Esophagus muscularis mucosa (tissue), 4 donors: ENCODE measurements around the gene PDS5B. TPM values are rescaled to one million over a fixed set of nuclear protein-coding genes. Genes with fewer than 3 reads are reported as not detected.

Experiments
- DNase-seq: peaks from one replicate; pipeline ENCODE4 v3.0.0-alpha.2; 2017; ENCODE audit errors: extremely low spot score
- H3K27ac ChIP-seq, 4 donors: fragments of 200-600 bp; sonication (generic); replicated peaks in 1 of 4; 1 replicate in 3 of 4; 2 replicates in 1 of 4; pipeline ENCODE4 v1.5.1; 2016 to 2019; ENCODE audit warnings: mild to moderate bottlenecking in 1 of 4
- H3K27me3 ChIP-seq, 4 donors: fragments of 200-600 bp; sonication (generic); one replicate each; pipeline versions ENCODE4 v1.5.1 to v1.6.0; 2016 to 2019
- H3K36me3 ChIP-seq, 4 donors: fragments of 200-600 bp; sonication (generic); one replicate each; pipeline ENCODE4 v1.5.1; 2016 to 2019
- H3K4me1 ChIP-seq, 4 donors: fragments of 200-600 bp; sonication (generic); one replicate each; pipeline ENCODE4 v1.5.1; 2016 to 2019
- H3K4me3 ChIP-seq, 4 donors: fragments of 200-600 bp; sonication (generic); 1 replicate in 2 of 4; 2 replicates in 2 of 4; pipeline ENCODE4 v1.5.1; 2016 to 2019; ENCODE audit warnings: mild to moderate bottlenecking in 4 of 4, moderate library complexity in 1 of 4
- H3K9me3 ChIP-seq, 4 donors: fragments of 200-600 bp; sonication (generic); 1 replicate in 3 of 4; 2 replicates in 1 of 4; pipeline ENCODE4 v1.5.1; 2016 to 2019
- EP300 ChIP-seq: sonication (generic); formaldehyde crosslinking; IDR thresholded peaks from one replicate; pipeline ENCODE4 v1.6.1; 2017; ENCODE audit warnings: antibody characterized with exemption
- POLR2A ChIP-seq: fragments of 450-650 bp; IDR thresholded peaks from one replicate; pipeline ENCODE4 v1.6.1; 2017; ENCODE audit warnings: antibody characterized with exemption, moderate library complexity, mild to moderate bottlenecking, low read depth
- POLR2AphosphoS5 ChIP-seq, 2 donors: sonication (generic); formaldehyde crosslinking; IDR thresholded peaks; one replicate each; pipeline ENCODE4 v1.6.1; 2017; ENCODE audit warnings: antibody characterized with exemption in 2 of 2
- WGBS: methylation state at CpG from one replicate; pipeline ENCODE4 v1.1.5; 2018; 5-methylcytosine and 5-hydroxymethylcytosine counted together
- intact Hi-C: fragments of 100-400 bp; cut with DNase I; formaldehyde crosslinking; loops from one replicate; pipeline ENCODE4 v1.15.1; 2023
- total RNA-seq, 4 donors: library from RNA; depleted of rRNA; stranded (reverse); fragments of >200 nt; gene quantifications; one replicate each; pipeline versions ENCODE4 v1.1.0 to v1.2.1, GENCODE V29; 2016
- TF ChIP-seq, protein P1 (sequence below), 3 experiments: fragments of 200-600 bp in 2 of 3; fragments of 450-650 bp in 1 of 3; sonication (generic) in 2 of 3; IDR thresholded peaks; one replicate each; pipeline ENCODE4 v1.5.1; 2017 to 2019; ENCODE audit warnings: antibody characterized with exemption in 3 of 3, mild to moderate bottlenecking in 2 of 3, moderate library complexity in 1 of 3

The PDS5B gene
- total RNA-seq, 4 donors from 2014 or later, result 33.1 to 58.6 (median 42.4) TPM

GRCh38 chr13:32642858-32643257 is 56.6 kb downstream of the PDS5B start:
- H3K4me1 ChIP-seq, result peaks cover 13 to 54% (median 33%) of the 10 kb centered on the region in 4 donors
- intact Hi-C loops, result no loop called here

GRCh38 chr13:32645854-32646253 is 59.6 kb downstream of the PDS5B start:
- no peak for DNase-seq
- intact Hi-C loops, result no loop called here
- 76% methylated on average over 2 of the region's 2 CpGs for WGBS
- no peaks in the 10 kb centered on the region for H3K9me3 ChIP-seq
- H3K27me3 ChIP-seq, result no peaks in the 10 kb centered on the region
- no peak for TF ChIP-seq POLR2A
- TF ChIP-seq, protein P1, sequence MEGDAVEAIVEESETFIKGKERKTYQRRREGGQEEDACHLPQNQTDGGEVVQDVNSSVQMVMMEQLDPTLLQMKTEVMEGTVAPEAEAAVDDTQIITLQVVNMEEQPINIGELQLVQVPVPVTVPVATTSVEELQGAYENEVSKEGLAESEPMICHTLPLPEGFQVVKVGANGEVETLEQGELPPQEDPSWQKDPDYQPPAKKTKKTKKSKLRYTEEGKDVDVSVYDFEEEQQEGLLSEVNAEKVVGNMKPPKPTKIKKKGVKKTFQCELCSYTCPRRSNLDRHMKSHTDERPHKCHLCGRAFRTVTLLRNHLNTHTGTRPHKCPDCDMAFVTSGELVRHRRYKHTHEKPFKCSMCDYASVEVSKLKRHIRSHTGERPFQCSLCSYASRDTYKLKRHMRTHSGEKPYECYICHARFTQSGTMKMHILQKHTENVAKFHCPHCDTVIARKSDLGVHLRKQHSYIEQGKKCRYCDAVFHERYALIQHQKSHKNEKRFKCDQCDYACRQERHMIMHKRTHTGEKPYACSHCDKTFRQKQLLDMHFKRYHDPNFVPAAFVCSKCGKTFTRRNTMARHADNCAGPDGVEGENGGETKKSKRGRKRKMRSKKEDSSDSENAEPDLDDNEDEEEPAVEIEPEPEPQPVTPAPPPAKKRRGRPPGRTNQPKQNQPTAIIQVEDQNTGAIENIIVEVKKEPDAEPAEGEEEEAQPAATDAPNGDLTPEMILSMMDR (IDR thresholded peaks at IDR 0.05), result no peak
- no peaks in the 10 kb centered on the region for H3K36me3 ChIP-seq
- peaks cover 21 to 50% (median 30%) of the 10 kb centered on the region in 4 donors for H3K4me1 ChIP-seq
- no peak overlapping the region for H3K27ac ChIP-seq
- no peak overlapping the region for H3K4me3 ChIP-seq

More at GRCh38 chr13:32642858-32643257, 56.6 kb downstream of the PDS5B start:
- no peak for TF ChIP-seq POLR2A
- TF ChIP-seq EP300, result no peak
- TF ChIP-seq, protein P1 (IDR thresholded peaks at IDR 0.05), result no peak
- Histone ChIP-seq H3K36me3 (no peaks in the 10 kb centered on the region), H3K9me3 (no peaks in the 10 kb centered on the region), H3K27ac (no peak overlapping the region), H3K4me3 (no peak overlapping the region), H3K27me3 (no peaks in the 10 kb centered on the region)
- no peak for DNase-seq
- 74% methylated on average over 1 of the region's 1 CpG for WGBS

DNA sequence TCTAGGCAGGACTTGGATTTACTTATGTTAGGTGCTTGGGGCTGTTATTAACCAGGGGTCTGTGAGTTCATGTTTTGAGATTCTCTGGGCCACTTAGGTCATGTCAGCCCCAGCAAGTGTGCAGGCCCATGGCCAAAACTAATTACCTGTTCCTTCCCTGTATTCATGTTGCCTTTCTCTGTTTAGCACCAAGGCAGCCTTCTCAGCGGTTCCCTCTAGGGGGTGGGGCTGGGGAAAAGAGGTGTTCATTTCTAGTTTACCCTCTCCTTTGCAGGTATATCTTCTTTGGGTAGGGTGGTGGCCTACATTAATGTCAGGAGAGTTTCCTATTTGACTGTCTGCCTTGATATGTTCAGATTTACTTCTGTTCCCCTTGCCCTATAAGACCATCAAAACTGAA is 61.7 kb downstream of the PDS5B start:
- WGBS, result no CpG with 5 or more reads among the region's 1 CpG
- no peaks in the 10 kb centered on the region for H3K9me3 ChIP-seq
- no peak for DNase-seq
- no peaks in the 10 kb centered on the region for H3K27me3 ChIP-seq
- no peak overlapping the region for H3K4me3 ChIP-seq
- peaks cover 11 to 38% (median 24%) of the 10 kb centered on the region in 4 donors for H3K4me1 ChIP-seq
- no peak overlapping the region for H3K27ac ChIP-seq
- TF ChIP-seq, protein P1 (IDR thresholded peaks at IDR 0.05), result no peak
- TF ChIP-seq EP300 (no peak), POLR2AphosphoS5 (IDR thresholded peaks at IDR 0.05) (no peak), POLR2A (no peak)
- intact Hi-C loops, result no loop called here
- H3K36me3 ChIP-seq, result no peaks in the 10 kb centered on the region

GRCh38 chr13:32650705-32651311 is 64.6 kb downstream of the PDS5B start:
- H3K36me3 ChIP-seq, result no peaks in the 10 kb centered on the region
- no peak overlapping the region for H3K4me3 ChIP-seq
- peaks cover 10 to 25% (median 18%) of the 10 kb centered on the region in 4 donors for H3K4me1 ChIP-seq
- no peak for DNase-seq
- H3K27me3 ChIP-seq, result no peaks in the 10 kb centered on the region
- intact Hi-C loops, result no loop called here
- H3K9me3 ChIP-seq, result no peaks in the 10 kb centered on the region
- H3K27ac ChIP-seq, result no peak overlapping the region
- WGBS, result 26% methylated on average over 3 of the region's 3 CpGs
- TF ChIP-seq, protein P1 (IDR thresholded peaks at IDR 0.05), result peak; percentile 58 to 73 (median 60)
- TF ChIP-seq POLR2AphosphoS5 (IDR thresholded peaks at IDR 0.05), result no peak

DNA sequence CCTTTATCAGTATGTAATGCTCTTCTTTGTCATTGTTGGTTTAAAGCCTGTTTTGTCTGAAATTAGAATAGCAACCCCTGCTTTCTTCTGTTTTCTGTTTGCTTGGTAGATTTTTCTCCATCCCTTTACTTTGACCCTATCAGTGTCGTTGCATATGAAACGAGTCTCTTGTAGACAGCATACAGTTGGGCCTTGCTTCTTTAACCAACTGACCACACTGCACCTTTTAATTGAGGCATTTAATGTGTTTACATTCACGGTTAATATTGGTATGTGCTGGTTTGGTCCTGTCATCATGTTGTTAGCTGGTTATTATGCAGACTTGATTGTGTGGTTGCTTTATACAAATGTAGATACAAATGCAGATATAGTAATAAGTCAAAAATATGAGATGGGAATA is 71.1 kb downstream of the PDS5B start:
- Histone ChIP-seq H3K36me3 (peaks cover 0 to 9% (median 6%) of the 10 kb centered on the region in 4 donors), H3K27me3 (no peaks in the 10 kb centered on the region), H3K9me3 (no peaks in the 10 kb centered on the region), H3K27ac (no peak overlapping the region), H3K4me3 (no peak overlapping the region), H3K4me1 (peaks cover 0 to 6% (median 2%) of the 10 kb centered on the region in 4 donors)
- 91% methylated on average over 3 of the region's 3 CpGs for WGBS
- intact Hi-C loops, result no loop called here
- no peak for DNase-seq
- TF ChIP-seq POLR2AphosphoS5 (IDR thresholded peaks at IDR 0.05) (no peak), POLR2A (no peak), EP300 (no peak)
- TF ChIP-seq, protein P1 (IDR thresholded peaks at IDR 0.05), result no peak
